ENCODE results near the gene VGLL2.

The VGLL2 gene

DNA sequence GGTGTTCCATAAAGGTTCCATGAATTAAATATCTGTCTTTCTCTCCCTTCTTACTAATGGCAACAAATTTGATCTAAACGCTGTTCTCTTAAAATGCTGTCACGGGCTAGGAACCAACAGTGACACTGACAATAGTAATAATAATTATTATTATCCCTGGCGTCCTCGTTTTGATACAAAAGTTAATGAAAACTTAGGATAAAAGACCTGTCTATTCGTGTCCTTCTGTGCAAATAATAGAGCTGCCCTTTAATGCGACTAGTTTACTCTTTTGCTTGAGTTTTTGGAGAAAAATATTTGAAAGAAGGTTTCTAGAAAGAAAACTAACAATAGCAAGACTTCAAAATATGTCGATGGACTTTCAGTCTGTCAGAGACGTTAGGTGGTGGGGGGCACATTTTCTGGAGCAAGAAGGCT lies 4.3 kb downstream of the VGLL2 start:
- no peak for DNase-seq

DNA sequence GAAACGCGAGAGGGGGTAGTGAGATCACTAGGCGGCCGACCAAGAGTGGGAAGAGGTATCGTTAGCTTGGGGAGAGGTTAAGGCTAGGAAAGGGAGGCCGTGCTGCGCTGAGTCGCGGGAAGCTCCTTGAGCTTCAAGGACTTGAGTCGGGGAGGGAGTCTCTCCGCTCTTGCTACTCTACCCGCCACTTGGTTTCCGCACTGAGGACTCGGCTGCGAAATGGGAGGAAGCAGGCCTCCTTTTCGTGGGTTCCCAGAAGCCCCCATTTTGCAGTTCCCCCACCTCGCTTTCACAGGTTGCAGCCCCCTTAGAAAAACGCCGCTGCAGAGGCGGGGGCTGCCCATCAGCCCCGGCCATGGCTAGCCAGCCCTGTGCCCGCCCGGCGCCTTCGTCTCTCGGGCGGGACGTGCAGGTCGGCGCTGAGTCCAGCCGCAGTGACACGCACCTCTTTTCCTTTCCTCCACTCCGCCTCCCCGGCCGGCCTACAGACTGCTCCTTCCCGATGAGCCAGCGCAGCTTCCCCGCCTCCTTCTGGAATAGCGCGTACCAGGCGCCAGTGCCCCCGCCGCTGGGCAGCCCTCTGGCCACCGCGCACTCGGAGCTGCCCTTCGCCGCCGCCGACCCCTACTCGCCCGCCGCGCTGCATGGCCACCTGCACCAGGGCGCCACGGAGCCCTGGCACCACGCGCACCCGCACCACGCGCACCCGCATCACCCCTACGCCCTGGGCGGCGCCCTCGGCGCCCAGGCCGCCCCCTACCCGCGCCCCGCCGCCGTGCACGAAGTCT lies 4.9 kb downstream of the VGLL2 start:
- DNase-seq, result no peak

DNA sequence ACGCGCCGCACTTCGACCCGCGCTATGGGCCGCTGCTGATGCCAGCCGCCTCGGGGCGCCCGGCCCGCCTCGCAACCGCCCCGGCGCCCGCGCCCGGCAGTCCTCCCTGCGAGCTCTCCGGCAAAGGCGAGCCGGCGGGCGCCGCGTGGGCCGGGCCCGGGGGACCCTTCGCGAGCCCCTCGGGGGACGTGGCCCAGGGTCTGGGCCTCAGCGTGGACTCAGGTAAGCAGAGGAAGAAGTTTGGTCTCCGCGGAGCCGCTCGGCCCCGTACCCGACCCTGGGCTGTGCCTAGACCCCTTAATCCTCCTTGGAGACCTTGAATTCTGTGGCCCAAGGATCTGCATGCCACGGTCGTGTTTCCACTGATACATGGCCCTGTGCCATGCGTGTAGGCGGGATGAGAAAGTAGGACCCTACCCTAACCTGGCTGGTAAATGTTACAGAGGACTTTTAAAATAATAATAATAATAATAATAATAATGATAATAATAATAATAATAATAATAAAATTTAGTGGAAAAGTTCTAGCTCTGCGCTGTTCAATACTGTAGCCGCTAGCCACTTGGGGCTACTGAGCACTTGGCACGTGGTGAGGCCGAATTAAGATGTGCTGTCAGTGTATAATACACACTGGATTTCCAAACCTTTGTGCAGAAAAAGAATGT lies 5.6 kb downstream of the VGLL2 start:
- DNase-seq, result no peak

DNA sequence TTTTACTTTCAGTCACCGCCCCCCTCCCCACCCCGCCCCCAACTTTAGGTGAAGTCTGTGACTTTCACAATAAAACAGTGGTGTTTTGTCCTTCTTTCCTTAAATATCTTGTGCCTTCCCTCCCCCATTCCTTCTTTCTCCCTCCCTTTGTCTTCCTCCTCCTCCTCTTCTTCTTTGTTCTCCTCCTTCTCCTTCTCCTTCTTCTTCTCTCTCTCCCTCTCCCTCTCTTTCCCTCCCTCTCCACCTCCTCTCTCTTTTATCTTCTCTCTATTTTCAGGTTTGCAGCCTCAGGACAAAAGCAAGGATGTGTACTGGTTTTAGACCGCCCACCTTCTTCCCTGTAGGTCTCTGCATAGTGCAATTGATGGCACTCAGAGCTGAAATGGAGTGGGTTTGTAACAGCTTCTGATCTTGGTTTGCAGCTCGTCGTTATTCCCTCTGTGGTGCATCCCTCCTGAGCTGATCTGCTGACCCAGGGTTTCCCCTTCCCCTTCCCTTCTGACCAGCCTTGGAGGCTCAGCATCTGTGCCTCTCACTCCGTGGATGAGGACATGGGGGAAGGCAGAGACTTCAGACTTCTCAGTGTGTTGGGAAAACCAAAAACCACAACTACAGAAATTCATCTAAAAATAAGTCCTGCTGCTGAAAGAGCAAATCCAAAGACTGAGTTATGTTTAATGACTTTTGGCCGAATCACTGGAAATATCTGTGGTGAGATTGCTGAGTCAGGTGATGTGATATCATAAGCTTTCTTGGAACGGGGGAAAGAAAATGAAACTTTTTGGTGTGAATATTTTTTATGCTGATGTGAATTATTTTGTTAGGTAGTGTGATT lies 6.9 kb downstream of the VGLL2 start:
- DNase-seq, result no peak

DNA sequence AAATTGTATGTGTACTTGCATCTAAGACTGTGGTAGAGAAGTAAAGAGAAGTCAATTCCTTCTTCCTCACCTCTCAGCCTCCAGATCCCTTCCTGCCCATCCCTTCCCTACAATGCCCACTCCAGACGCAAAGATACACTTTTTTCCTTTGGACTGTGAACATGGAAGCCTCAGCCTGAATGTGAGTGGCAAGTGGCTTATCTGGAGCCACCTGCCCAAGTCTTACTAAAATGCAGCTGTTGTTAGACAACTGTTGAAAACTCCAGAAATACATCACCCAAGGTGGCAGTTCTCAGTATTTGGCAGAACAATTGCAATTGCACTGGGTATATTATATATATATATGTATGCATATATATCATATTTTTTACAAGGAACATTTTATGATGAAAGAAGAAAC lies 7.5 kb downstream of the VGLL2 start:
- no peak for DNase-seq

DNA sequence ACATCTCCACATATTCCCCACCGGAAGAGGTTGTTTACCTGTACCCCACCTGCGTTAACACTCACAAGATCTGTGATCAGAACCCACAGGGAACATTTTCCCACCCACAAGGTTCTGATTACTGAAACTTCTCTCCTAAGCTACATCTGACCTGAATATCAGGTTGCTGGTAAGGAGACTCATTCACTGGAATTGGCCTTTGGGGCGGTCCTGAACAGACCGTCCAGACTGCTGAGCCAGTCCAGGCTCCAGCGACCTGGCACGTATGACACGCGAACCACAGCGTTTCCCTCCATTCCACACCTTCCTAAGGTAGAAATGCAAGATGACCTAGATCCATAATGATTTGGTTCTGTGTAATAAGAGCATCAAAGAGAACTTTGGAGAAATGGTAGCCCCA lies 9.8 kb downstream of the VGLL2 start:
- DNase-seq, result no peak

DNA sequence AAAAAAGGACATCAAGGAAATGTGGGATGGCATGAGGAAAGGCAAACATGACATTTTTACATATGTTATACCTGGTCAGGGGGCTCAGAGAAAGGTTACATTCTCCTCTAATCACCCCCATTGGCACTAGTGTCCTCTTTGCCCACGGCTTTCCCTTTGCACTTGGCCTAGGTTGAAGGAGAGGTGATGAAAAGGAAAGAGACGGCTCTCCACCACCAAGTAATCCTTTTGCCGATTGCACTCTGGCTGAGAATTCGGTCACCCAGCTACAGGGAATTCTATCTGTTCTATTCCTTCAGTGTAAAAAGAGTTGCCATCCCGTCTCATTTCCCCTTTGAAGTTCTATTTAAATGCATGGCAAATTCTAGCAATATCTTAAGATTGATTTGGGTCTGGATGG lies 10.4 kb downstream of the VGLL2 start:
- no peak for DNase-seq

DNA sequence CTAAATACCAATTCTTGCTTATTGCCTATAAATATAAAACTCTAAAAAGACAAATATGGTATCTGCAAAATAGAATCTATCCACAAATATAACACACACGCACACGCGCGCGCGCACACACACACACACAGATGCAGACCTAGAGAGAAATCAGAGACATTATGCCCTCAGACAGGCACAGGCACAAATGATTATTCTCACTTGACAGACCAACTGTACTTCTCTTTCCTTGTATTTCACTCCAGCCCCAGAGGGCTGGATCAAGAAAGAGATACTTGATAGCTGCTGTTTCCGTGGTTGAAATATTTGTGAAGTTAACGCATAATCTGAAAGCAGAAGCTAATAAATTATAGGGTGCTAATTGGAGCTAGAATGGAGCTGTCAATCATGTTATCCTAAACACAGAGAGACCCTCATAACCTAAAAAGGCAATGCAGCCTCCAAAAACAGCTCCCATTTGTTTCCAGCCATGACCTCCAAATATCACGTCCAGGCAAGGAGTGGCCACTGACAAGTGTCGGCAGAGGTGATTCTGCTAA lies 11.5 kb downstream of the VGLL2 start:
- no peak for DNase-seq

DNA sequence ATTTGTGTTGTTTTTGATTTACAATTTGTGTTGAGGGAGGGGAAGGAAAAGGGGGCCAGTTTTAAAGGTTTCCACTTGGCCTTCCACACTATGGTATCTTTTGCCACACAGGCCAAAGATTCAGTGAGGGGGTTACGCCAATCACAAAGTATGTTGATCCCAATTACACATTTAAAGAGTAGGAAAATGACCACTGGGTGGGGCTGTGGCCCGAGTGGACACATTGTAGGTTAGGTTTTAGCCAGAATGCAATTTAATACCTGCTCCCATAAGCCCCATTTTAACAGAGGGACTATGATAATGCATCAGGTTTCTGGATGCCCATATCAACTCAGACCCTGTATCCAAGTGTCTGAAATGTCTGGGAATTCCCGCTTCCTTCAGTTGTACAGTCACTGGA lies 15.6 kb downstream of the VGLL2 start:
- peak in 1 of 2 experiments; percentile 2 for DNase-seq

DNA sequence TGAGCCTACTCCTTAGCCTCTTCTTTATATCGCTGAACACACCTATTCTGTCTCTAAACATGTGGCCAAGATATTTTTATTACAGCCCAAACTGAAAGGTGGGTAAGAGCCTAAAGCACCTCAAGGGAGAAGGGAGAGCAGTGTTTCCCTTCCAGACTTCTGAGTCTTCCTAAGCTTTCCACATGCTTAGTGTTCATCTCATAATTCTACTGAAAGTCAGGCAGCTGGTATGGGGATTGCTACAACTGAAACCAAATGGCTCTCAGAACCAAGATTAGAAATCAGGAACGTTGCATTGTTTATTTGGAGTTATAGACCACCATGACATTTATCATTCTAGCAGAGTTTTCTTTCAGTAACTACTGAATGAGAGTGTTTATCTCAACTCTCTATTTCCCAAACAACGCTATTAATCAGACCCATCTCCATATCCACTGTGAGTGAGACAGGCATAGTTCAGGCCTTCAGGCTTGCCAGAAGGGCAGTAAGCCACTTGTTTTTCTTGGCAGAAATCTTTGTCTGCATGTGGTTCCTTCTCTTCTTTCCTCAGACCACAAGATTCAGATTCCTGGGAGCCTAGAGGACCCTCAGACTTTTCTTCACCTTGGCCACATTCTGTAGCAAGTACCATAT lies 22.8 kb downstream of the VGLL2 start:
- DNase-seq, result no peak

DNA sequence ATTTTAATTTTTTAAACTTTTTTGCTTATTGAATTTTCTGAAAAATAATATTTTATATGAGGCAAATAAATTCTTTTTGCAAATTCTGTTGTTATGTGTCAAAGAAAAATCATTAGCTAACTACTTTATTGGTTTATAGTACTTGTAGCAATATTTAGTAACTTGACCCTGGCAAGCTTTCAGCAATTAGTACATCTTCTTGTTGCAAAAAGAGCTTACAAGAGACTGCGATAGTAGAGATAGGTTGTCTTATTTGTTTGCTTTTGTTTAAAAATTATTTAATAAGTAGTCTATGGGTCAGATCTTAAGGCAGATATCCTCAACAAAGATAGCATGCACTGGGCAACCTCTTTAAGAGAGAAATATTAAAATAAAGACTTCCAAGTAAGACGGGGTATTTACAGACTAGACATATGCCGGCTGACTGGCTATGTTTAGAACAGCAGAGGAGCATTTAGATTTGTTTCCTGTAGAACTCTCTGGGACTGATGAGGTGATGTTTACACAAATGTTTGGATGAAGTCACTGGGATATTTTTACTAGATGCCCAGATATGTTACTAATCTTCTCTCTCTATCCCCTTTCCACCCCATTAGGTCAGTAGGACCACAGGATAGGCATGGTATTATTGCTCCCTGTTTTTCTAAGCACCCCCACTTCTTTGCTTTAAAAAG lies 25.0 kb downstream of the VGLL2 start:
- no peak for DNase-seq

DNA sequence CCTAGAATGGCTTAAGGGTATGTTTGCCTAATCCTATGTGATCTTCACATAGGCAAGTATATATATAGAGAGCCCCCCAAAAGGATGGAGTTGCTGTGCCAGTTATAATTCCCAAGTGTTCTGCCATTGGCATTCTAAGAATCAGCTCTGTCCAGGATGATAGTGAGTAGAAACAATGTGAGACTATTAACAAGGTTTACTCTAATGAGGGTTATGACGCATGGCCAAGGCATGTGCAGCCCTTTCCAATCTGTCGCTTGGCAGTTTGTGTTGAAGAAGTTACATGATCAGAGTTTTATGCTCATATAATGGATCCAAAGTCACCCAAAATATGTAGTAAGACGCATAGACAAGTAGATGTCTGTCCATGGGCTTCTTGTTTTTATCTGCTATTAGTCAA lies 33.6 kb downstream of the VGLL2 start:
- no peak for DNase-seq

DNA sequence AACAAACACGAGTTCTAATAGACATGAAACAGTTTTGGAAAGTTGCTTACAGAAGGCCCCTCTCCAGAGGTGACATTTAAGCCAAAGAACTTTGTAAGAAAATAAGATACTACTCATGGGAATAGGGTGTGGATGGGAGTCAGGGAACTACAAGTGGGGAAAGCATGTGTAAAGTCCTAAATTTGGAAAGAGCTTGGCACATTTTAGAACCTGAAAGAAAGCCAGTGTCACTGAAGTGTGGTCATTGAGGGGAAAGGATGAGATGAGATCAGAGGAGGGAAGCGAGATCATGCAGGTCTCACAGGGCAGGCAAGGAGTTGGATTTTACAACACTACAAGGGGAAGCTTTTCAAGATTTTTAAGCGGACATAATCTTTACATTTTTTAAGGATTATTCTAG lies 38.0 kb downstream of the VGLL2 start:
- DNase-seq, result no peak

DNA sequence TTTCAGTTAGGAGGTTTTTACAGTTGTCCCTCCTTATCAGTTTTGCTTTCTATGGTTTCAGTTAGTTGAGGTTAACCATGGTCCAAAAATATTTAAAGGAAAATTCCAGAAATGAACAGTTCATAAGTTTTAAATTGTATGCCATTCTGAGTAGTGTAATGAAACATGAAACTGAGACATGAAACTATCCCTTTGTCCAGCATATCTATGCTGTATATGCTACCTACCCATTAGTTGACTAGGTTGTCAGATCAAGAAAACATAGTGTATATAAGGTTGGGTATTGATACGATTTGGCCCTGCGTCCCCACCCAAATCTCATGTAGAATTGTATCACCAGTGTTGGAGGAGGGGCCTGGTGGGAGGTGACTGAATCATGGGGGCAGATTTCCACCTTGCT lies 39.1 kb downstream of the VGLL2 start:
- no peak for DNase-seq

DNA sequence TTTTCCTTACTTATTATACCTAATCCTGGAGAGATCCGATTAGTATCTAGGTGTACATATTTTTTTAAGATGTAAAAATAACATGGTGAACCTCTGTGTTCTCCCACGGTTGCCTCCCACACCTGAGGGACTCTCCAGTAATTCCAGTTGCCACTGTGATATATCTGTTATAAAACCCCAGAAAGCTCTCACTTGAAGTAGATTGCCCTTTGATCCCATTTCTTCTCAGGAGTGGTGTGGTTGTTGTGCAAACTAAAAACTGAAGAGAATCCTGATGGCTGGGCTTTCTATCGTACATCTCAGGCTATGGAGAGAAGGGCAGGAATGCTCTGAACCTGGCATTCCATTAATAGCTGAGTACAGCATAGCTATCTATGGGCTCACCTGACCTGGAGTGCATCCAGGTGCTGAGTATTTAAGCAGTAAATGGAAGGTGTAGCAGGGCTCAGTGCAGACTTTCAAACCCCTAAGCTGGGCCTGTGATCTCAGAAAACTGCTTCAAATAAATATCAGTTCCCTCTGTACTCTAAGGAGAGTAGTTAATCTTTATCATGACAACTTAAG lies 41.0 kb downstream of the VGLL2 start:
- no peak for DNase-seq

DNA sequence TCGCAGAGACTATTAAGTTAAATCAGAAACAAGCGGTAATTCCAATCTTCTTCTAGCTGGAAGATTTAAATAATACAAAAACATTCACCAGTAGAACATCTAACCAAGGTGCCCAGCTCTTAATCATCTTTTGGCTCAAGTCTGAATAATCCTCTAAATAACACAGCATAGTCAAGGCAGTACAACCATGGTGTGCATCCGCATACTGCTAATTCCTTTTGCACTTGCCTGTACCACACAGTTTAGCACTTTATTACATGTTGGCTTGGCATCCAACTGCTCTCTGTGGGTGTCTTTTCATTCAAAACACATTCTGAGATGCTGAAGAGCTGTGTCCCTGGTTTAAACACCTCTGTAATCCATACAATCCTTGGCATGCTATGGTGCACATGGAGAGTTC lies 42.3 kb downstream of the VGLL2 start:
- no peak for DNase-seq

DNA sequence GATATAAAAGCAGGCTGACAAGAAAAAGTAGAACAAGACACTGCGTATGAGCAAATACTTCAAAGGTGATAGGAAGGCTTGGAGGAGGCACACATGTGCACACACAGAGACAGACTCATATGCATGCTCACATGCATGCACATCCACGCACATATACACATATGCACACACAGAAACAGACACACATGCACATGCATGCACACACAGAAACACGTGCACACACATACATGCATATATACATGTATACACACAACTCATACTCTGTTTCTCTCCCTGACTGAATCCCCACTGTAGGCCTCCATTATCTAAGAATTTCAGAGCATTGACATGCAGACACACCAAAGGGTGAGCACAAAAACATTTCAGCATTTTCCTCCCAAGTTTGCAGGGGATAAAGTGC lies 43.7 kb downstream of the VGLL2 start:
- DNase-seq, result no peak

DNA sequence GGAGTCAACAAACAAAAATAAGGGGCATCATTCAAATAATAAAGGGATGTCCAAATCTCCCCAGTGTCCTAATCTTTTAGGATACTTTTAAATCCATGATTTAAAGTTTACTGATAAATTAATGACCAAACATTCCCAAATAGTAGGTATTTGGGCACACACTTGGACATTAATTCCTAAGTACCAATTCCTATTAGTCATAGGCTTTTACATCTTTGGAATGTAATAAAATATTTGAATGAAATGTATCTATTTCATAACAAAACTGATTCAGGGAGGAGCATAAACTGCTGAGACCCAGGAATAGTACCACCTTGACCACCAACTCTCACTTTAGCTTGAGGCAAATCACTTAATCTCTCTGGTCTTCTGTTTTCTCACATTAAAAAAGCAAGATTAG lies 44.3 kb downstream of the VGLL2 start:
- no peak for DNase-seq

DNA sequence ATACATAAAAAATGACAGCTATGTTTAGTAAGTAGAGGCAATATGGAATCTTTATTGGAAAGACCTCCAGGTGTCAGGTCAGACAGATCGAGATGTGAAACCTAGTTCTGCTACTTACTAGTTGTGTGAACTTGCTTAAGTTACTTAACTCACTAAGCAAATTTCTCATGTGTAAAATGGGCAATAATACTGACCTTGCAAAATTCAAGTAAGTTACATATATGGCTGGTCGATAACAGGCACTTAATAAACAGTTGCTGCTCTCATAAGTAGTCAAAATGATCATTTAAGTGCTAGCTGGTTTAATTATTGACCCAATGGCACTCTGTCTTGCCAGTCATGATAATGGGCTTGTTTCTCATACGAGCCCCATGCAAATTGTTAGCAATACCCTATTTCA lies 46.0 kb downstream of the VGLL2 start:
- DNase-seq, result no peak

DNA sequence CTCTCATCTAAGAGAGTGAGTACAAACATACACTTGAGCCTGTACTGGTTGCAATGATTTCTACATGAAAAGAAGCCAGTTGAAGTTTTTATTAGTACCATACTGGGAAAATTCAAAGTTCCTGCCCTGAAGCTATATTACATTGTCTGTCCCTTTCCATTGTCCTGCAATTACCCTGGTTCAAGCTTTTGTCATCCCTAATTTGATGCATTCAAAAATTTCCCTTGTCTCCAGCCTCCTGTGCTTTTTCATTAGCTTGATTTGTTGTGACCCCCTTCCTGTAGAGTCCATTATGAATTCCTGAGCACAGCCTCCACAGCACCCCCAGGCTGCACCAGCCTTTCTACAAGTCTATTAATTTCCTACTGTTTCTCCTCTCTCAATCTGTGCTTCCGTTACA lies 46.4 kb downstream of the VGLL2 start:
- DNase-seq, result no peak

DNA sequence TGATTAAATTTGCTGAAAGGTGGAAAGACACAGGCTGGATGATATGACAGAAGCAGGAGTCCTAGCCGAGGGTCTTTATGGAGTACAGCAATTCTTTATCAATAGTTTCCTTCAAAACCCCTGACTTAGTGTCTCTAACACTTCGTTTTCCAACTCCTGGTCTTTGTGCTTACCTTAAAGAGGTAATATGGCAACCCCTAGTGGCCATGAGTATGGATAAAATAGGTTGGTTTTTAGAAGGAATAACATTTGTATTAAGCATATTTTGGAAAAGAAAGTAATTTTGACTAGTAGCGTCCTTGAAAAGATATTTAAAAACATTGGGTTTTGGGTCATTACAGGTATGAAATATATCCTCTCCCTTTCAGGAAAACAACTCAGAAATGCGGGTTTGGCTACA lies 51.9 kb downstream of the VGLL2 start:
- peak in 1 of 2 experiments; percentile 28 for DNase-seq

All from SW 1271 (cell line).